ENCODE data around the gene HOXD9. TPM values are rescaled to one million over a fixed set of nuclear protein-coding genes. Genes with fewer than 3 reads are reported as not detected.

The HOXD9 gene
- total RNA-seq, 1 experiment from 2014 or later, result not detected

DNA sequence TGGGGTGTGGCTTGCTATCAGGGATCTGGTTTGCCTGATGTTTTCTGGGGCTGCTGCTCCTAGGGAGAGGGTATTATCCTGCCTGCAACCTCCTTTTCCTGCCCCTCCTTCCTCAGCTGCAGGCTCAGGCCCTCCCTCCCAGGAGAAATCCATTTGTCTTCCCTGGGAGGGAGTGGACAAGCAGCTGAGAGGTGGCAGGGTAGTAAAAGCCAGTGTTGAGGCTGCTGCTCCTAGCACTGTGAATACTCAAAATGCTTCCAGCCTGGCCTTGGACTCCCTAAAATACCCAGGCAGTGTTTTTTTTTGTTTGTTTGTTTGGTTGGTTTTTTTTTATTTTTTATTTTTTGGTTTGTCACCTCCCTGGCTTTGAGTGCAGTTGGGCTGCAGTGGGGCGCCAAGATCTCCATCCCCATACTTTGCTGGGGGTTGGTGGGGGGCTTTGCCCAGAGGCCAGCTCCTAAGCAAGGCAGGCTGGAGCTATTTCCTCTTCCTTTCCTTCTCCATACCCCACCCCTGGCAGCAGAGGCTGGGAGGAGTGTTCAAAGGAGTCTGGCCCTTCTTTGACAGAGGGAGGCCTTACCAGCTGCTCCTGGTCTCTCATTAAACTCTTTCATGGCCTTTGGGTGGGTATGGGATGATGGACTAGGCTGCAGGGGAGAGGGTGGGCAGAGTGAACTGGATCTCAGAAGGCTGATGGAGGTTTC, 48.2 kb downstream of the HOXD9 start:
- Histone ChIP-seq H3K27ac (ENCODE audit: insufficient read length, low read depth, low read length) (no peak overlapping the region), H3K79me2 (ENCODE audit: insufficient read depth, low read length) (no peaks in the 10 kb centered on the region), H2BK12ac (ENCODE audit: insufficient read length, low read depth, low read length) (no peak overlapping the region), H3T11ph (ENCODE audit: low read length) (no peak overlapping the region), H4K20me1 (ENCODE audit: control insufficient read depth, insufficient read depth, insufficient read length) (no peaks in the 10 kb centered on the region), H3K27me3 (ENCODE audit: insufficient read depth, low read length) (peaks cover 97% of the 10 kb centered on the region), H3K9me3 (ENCODE audit: control insufficient read depth, low read depth, low read length) (no peaks in the 10 kb centered on the region), H2BK120ac (ENCODE audit: low read depth, low read length, poor library complexity, severe bottlenecking) (no peak overlapping the region), H3K18ac (ENCODE audit: insufficient read length, low read depth, low read length) (no peak overlapping the region), H2BK15ac (ENCODE audit: low read depth, low read length) (no peak overlapping the region), H4K91ac (ENCODE audit: insufficient read length, low read depth, low read length) (no peak overlapping the region), H2BK20ac (ENCODE audit: low read depth, low read length, poor library complexity, severe bottlenecking) (no peak overlapping the region), H4K8ac (replicated peaks; ENCODE audit: insufficient read length, low read depth, low read length) (no peak overlapping the region), H3K56ac (ENCODE audit: insufficient read length, low read depth, low read length) (no peak overlapping the region), H2AFZ (ENCODE audit: low read length) (no peak overlapping the region), H3K79me1 (ENCODE audit: insufficient read depth, low read depth, low read length, poor library complexity, severe bottlenecking) (no peaks in the 10 kb centered on the region), H3K4ac (ENCODE audit: low read depth, low read length) (no peak overlapping the region), H3K4me2 (ENCODE audit: insufficient read depth, insufficient read length, low read length) (no peak overlapping the region), H3K9ac (ENCODE audit: extremely low read depth, insufficient read length, low read length) (no peak overlapping the region), H3K23me2 (ENCODE audit: insufficient read length, low read depth, low read length, poor library complexity, severe bottlenecking) (no peaks in the 10 kb centered on the region), H3K4me1 (ENCODE audit: insufficient read depth, low read length) (no peaks in the 10 kb centered on the region), H3K14ac (ENCODE audit: insufficient read depth, low read length) (no peak overlapping the region), H2AK5ac (ENCODE audit: insufficient read length, low read length) (no peak overlapping the region), H2BK5ac (ENCODE audit: insufficient read length, low read length) (no peak overlapping the region), H3K23ac (ENCODE audit: insufficient read length, low read depth, low read length) (no peak overlapping the region), H4K5ac (ENCODE audit: insufficient read length, low read depth, low read length) (no peak overlapping the region)
- peaks cover 100% of the 10 kb centered on the region for H3K27me3 Mint-ChIP-seq (ENCODE audit: low read depth)
- TF ChIP-seq, protein P1, sequence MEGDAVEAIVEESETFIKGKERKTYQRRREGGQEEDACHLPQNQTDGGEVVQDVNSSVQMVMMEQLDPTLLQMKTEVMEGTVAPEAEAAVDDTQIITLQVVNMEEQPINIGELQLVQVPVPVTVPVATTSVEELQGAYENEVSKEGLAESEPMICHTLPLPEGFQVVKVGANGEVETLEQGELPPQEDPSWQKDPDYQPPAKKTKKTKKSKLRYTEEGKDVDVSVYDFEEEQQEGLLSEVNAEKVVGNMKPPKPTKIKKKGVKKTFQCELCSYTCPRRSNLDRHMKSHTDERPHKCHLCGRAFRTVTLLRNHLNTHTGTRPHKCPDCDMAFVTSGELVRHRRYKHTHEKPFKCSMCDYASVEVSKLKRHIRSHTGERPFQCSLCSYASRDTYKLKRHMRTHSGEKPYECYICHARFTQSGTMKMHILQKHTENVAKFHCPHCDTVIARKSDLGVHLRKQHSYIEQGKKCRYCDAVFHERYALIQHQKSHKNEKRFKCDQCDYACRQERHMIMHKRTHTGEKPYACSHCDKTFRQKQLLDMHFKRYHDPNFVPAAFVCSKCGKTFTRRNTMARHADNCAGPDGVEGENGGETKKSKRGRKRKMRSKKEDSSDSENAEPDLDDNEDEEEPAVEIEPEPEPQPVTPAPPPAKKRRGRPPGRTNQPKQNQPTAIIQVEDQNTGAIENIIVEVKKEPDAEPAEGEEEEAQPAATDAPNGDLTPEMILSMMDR (conservative IDR thresholded peaks at IDR 0.05), result no peak
- no peak for DNase-seq
- H3K4me1 Mint-ChIP-seq, result peaks cover 12 to 25% of the 10 kb centered on the region in 2 experiments
- peaks cover 0 to 12% of the 10 kb centered on the region in 2 experiments; a peak in 3 of 5 replicates for H3K9me3 Mint-ChIP-seq
- no peaks in the 10 kb centered on the region; a peak in 1 of 7 replicates for H3K36me3 Mint-ChIP-seq (ENCODE audit: insufficient read depth in 1 of 3, low read depth in 3 of 3)
- H3K4me3 Mint-ChIP-seq, result no peak overlapping the region; a peak in 1 of 5 replicates
- no CpG with 5 or more reads among the region's 1 CpG for WGBS (ENCODE audit: extremely low coverage, insufficient read length, low lambda C conversion rate)
- no peak overlapping the region for H3K27ac Mint-ChIP-seq

Data from H9 (cell line).